H1 (cell line): ENCODE measurements around the gene TJP2. TPM values are rescaled to one million over a fixed set of nuclear protein-coding genes. Genes with fewer than 3 reads are reported as not detected.

Experiments used
- CTCF ChIA-PET: fragments of 300-600 bp; sonication (Branson Sonifier 250); formaldehyde crosslinking; loops from one replicate; lab custom pipeline; 2021; ENCODE audit not compliant: partially characterized antibody; lab: Charles Lee
- POLR2A ChIA-PET: fragments of 300-600 bp; sonication (Branson Sonifier 250); formaldehyde crosslinking; loops from one replicate; lab custom pipeline; 2021; ENCODE audit warnings: inconsistent platforms; ENCODE audit not compliant: partially characterized antibody; lab: Charles Lee
- DNase-seq, 2 experiments: peaks; one replicate each; pipeline versions ENCODE4 v3.0.0 to v3.0.0-alpha.2; 2010 to 2022; ENCODE audit warnings: low spot score in 2 of 2, low read depth in 1 of 2, mixed read lengths in 1 of 2
- FAIRE-seq: peaks from 2 replicates; lab custom pipeline; 2011; peaks lifted over from hg19 to GRCh38; lab: Jason Lieb, UNC
- H2AFZ ChIP-seq: 2 replicates; pipeline ENCODE4 v1.8.1; 2012; ENCODE audit warnings: low read length, inconsistent platforms
- H2AK5ac ChIP-seq: 2 replicates; pipeline ENCODE4 v1.6.1; 2013; ENCODE audit warnings: low read depth, low read length
- H2BK120ac ChIP-seq: replicated peaks from 2 replicates; pipeline ENCODE3; 2013; ENCODE audit warnings: low read depth, low read length, inconsistent platforms
- H2BK12ac ChIP-seq: 2 replicates; pipeline ENCODE4 v1.6.1; 2013; ENCODE audit warnings: low read depth, low read length
- H2BK15ac ChIP-seq: 2 replicates; pipeline ENCODE4 v1.6.1; 2013; ENCODE audit warnings: low read length
- H2BK20ac ChIP-seq: 2 replicates; pipeline ENCODE4 v1.6.1; 2013; ENCODE audit warnings: low read length
- H2BK5ac ChIP-seq: 2 replicates; pipeline ENCODE4 v1.6.1; 2013; ENCODE audit warnings: low read depth, low read length
- H3K14ac ChIP-seq: 2 replicates; pipeline ENCODE4 v1.6.1; 2013; ENCODE audit warnings: inconsistent platforms; ENCODE audit not compliant: insufficient read length
- H3K18ac ChIP-seq: 2 replicates; pipeline ENCODE4 v1.6.1; 2013; ENCODE audit warnings: low read length; ENCODE audit errors: extremely low read depth
- H3K23ac ChIP-seq: 2 replicates; pipeline ENCODE4 v1.6.1; 2013; ENCODE audit warnings: inconsistent platforms; ENCODE audit not compliant: insufficient read length
- H3K23me2 ChIP-seq: 2 replicates; pipeline ENCODE4 v1.6.1; 2013; ENCODE audit warnings: low read depth, low read length
- H3K27ac ChIP-seq: 2 replicates; pipeline ENCODE4 v1.6.1; 2011; ENCODE audit warnings: low read depth, low read length, inconsistent platforms
- H3K27me3 ChIP-seq, 4 experiments: replicated peaks in 1 of 4; 1 replicate in 1 of 4; 2 replicates in 3 of 4; pipeline versions ENCODE4 v1.6.1 to v1.8.1; 2011 to 2013; ENCODE audit warnings: low read length in 3 of 4, mild to moderate bottlenecking in 3 of 4, inconsistent platforms in 2 of 4, mixed read lengths in 2 of 4, moderate library complexity in 1 of 4; ENCODE audit not compliant: control insufficient read depth in 3 of 4, insufficient read depth in 3 of 4; ENCODE audit errors: extremely low read depth in 1 of 4
- H3K36me3 ChIP-seq, 4 experiments: 2 replicates each; pipeline versions ENCODE4 v1.6.1 to v1.8.1; 2011 to 2013; ENCODE audit warnings: mild to moderate bottlenecking in 4 of 4, low read length in 3 of 4, moderate library complexity in 2 of 4, control low read depth in 1 of 4, inconsistent platforms in 1 of 4; ENCODE audit not compliant: insufficient read depth in 4 of 4, control insufficient read depth in 2 of 4
- H3K4ac ChIP-seq: replicated peaks from 2 replicates; pipeline ENCODE3; 2013; ENCODE audit warnings: low read length, low read depth, mixed read lengths, inconsistent platforms; ENCODE audit not compliant: insufficient read length
- H3K4me1 ChIP-seq, 4 experiments: replicated peaks in 1 of 4; 1 replicate in 1 of 4; 2 replicates in 3 of 4; pipeline versions ENCODE4 v1.6.1 to v1.8.1; 2011 to 2013; ENCODE audit warnings: low read length in 3 of 4, inconsistent platforms in 2 of 4, mixed read lengths in 1 of 4; ENCODE audit not compliant: insufficient read depth in 4 of 4, control insufficient read depth in 3 of 4
- H3K4me2 ChIP-seq, 2 experiments: 2 replicates each; pipeline versions ENCODE4 v1.6.1 to v1.8.1; 2011 to 2013; ENCODE audit warnings: low read depth in 2 of 2, low read length in 2 of 2, control low read depth in 1 of 2, inconsistent platforms in 1 of 2, mild to moderate bottlenecking in 1 of 2; ENCODE audit not compliant: insufficient read depth in 1 of 2
- H3K4me3 ChIP-seq, 4 experiments: fragments of 200-600, 300-600 bp in 1 of 4; sonication (generic), shearing (Covaris generic), sonication (Bioruptor Twin) in 1 of 4; 2 replicates each; pipeline versions ENCODE4 v1.5.1 to v1.8.1; 2011 to 2016; ENCODE audit warnings: low read length in 4 of 4, low read depth in 3 of 4, control low read depth in 2 of 4, inconsistent platforms in 2 of 4, mild to moderate bottlenecking in 2 of 4, mixed read lengths in 1 of 4, moderate library complexity in 1 of 4; ENCODE audit not compliant: insufficient read depth in 2 of 4; ENCODE audit errors: extremely low read depth in 1 of 4
- H3K56ac ChIP-seq: replicated peaks from 2 replicates; pipeline ENCODE3; 2013; ENCODE audit warnings: low read depth, mild to moderate bottlenecking, mixed read lengths, low read length, inconsistent platforms; ENCODE audit not compliant: insufficient read length
- H3K79me1 ChIP-seq: 2 replicates; pipeline ENCODE4 v1.6.1; 2013; ENCODE audit warnings: low read depth, low read length, control low read depth
- H3K79me2 ChIP-seq, 2 experiments: 2 replicates each; pipeline versions ENCODE4 v1.6.1 to v1.8.1; 2012 to 2013; ENCODE audit warnings: low read length in 2 of 2, mild to moderate bottlenecking in 2 of 2, inconsistent platforms in 1 of 2; ENCODE audit not compliant: insufficient read depth in 2 of 2, control insufficient read depth in 1 of 2
- H3K9ac ChIP-seq, 4 experiments: replicated peaks in 1 of 4; 1 replicate in 1 of 4; 2 replicates in 3 of 4; pipeline versions ENCODE4 v1.6.1 to v1.8.1; 2011 to 2013; ENCODE audit warnings: low read depth in 3 of 4, low read length in 3 of 4, control low read depth in 2 of 4, mild to moderate bottlenecking in 2 of 4, moderate library complexity in 2 of 4, inconsistent platforms in 1 of 4; ENCODE audit errors: extremely low read depth in 1 of 4
- H3K9me3 ChIP-seq, 2 experiments: 2 replicates each; pipeline versions ENCODE4 v1.6.1 to v1.8.1; 2012 to 2013; ENCODE audit warnings: mild to moderate bottlenecking in 2 of 2, moderate library complexity in 2 of 2, control low read depth in 1 of 2, inconsistent platforms in 1 of 2, low read depth in 1 of 2, low read length in 1 of 2, mixed read lengths in 1 of 2; ENCODE audit not compliant: insufficient read depth in 2 of 2
- H4K20me1 ChIP-seq, 2 experiments: replicated peaks in 1 of 2; 2 replicates each; pipeline versions ENCODE3 to v1.8.1; 2011 to 2013; ENCODE audit warnings: inconsistent platforms in 2 of 2, low read length in 2 of 2, mild to moderate bottlenecking in 1 of 2; ENCODE audit not compliant: insufficient read depth in 2 of 2, control insufficient read depth in 1 of 2
- H4K5ac ChIP-seq: 2 replicates; pipeline ENCODE4 v1.6.1; 2013; ENCODE audit warnings: low read length, low read depth, mixed read lengths, inconsistent platforms; ENCODE audit not compliant: insufficient read length
- H4K8ac ChIP-seq: 2 replicates; pipeline ENCODE4 v1.8.0; 2013; ENCODE audit warnings: mild to moderate bottlenecking, moderate library complexity, low read length, inconsistent platforms; ENCODE audit not compliant: insufficient read depth; ENCODE audit errors: extremely low read depth
- H4K91ac ChIP-seq: replicated peaks from 2 replicates; pipeline ENCODE3; 2013; ENCODE audit warnings: low read length, mixed read lengths, inconsistent platforms; ENCODE audit not compliant: insufficient read length
- EP300 ChIP-seq, 2 experiments: IDR thresholded peaks; 1 replicate in 1 of 2; 2 replicates in 1 of 2; pipeline ENCODE4 v1.6.1; 2011 to 2012; ENCODE audit warnings: low read depth in 2 of 2, low read length in 2 of 2, mild to moderate bottlenecking in 2 of 2, borderline replicate concordance in 1 of 2, inconsistent platforms in 1 of 2, moderate library complexity in 1 of 2
- MAX ChIP-seq: IDR thresholded peaks from 2 replicates; pipeline ENCODE4 v1.6.1; 2012; ENCODE audit warnings: inconsistent platforms
- RAD21 ChIP-seq, 2 experiments: IDR thresholded peaks in 1 of 2; conservative IDR thresholded peaks in 1 of 2; 2 replicates each; pipeline ENCODE4 v1.6.1; 2011; ENCODE audit warnings: low read depth in 2 of 2, low read length in 2 of 2, improper control_type of control experiment in 1 of 2, inconsistent platforms in 1 of 2, mild to moderate bottlenecking in 1 of 2, moderate library complexity in 1 of 2
- SP2 ChIP-seq: IDR thresholded peaks from 2 replicates; pipeline ENCODE4 v1.6.1; 2012; ENCODE audit warnings: mild to moderate bottlenecking, low read length, inconsistent platforms
- SUZ12 ChIP-seq: fragments of 200-600 bp; sonication (generic); IDR thresholded peaks from 2 replicates; pipeline ENCODE4 v1.6.1; 2012; ENCODE audit warnings: mild to moderate bottlenecking, inconsistent platforms, low read length, moderate library complexity, mixed read lengths
- TAF7 ChIP-seq: optimal IDR thresholded peaks from 2 replicates; pipeline ENCODE3; 2011; ENCODE audit warnings: low read depth, mild to moderate bottlenecking, inconsistent platforms, low read length, moderate library complexity, borderline replicate concordance
- ZNF274 ChIP-seq: IDR thresholded peaks from 2 replicates; pipeline ENCODE4 v1.7.0; 2012; ENCODE audit warnings: low read length, borderline replicate concordance; ENCODE audit errors: extremely low read depth
- WGBS, 2 experiments: shearing (Covaris generic) in 1 of 2; methylation state at CpG; one replicate each; pipeline versions ENCODE4 v1.1.6 to v1.1.7; 2013 to 2015; ENCODE audit warnings: low lambda C conversion rate in 2 of 2, mixed read lengths in 2 of 2, inconsistent platforms in 1 of 2, low coverage in 1 of 2, missing lambda C conversion rate in 1 of 2; ENCODE audit not compliant: insufficient replicate concordance in 2 of 2, insufficient coverage in 1 of 2, insufficient read length in 1 of 2; ENCODE audit errors: extremely low coverage in 1 of 2, missing lambda C conversion rate in 1 of 2; 5-methylcytosine and 5-hydroxymethylcytosine counted together
- long read RNA-seq, 2 experiments: library from RNA in 1 of 2; library from capped mRNA in 1 of 2; stranded (forward); transcript quantifications; one replicate each; pipeline ENCODE4 v2.0.0, GENCODE V29; 2021; ENCODE audit warnings: inconsistent platforms in 1 of 2
- polyA minus RNA-seq, 3 experiments: library from RNA; depleted of rRNA, polyadenylated mRNA; stranded (reverse); fragments of >200 nt; gene quantifications; 1 replicate in 2 of 3; 2 replicates in 1 of 3; pipeline ENCODE4 v1.2.3, GENCODE V29; 2011
- polyA plus RNA-seq, 7 experiments: library from polyadenylated mRNA; depleted of rRNA in 3 of 7; stranded (reverse) in 5 of 7; unstranded in 2 of 7; fragments of >200 nt in 5 of 7; fragments of 200-250 nt in 2 of 7; gene quantifications; 1 replicate in 5 of 7; 2 replicates in 1 of 7; 4 replicates in 1 of 7; pipeline versions ENCODE4 v1.2.1 to v1.2.3, GENCODE V29; 2011 to 2013; ENCODE audit warnings: missing spikeins in 2 of 7, mixed read lengths in 2 of 7
- total RNA-seq: library from RNA; stranded (reverse); fragmentation: NEBNext Ultra II Directional; extraction: Animal tissue kit (Norgen Biotek cat#: 25700); gene quantifications from 2 replicates; pipeline ENCODE4 v1.2.1, GENCODE V29; 2021

Gene TJP2
- 135 and 137 TPM in 2 replicates for total RNA-seq
- 51.7 and 54.9 TPM in 2 replicates for polyA plus RNA-seq (2011; rRNA removed)
- 84.5 TPM for polyA plus RNA-seq (2011; cell fraction: cytosol; rRNA removed)
- 133 TPM for polyA plus RNA-seq (2011; cell fraction: nucleus; rRNA removed)
- polyA plus RNA-seq (2012, experiment 1 of 2) = 82.5 to 111 TPM (median 102 TPM) in 4 replicates
- polyA plus RNA-seq (2012, experiment 2 of 2) = 16.4 TPM
- 72.8 TPM for polyA plus RNA-seq (2013, experiment 1 of 2)
- polyA plus RNA-seq (2013, experiment 2 of 2) = 64.4 TPM
- 71.4 and 91.3 TPM in 2 replicates for polyA minus RNA-seq (2011; rRNA and poly(A)+ RNA removed)
- 118 TPM for polyA minus RNA-seq (2011; cell fraction: cytosol; rRNA and poly(A)+ RNA removed)
- polyA minus RNA-seq (2011; cell fraction: nucleus; rRNA and poly(A)+ RNA removed) = 97.5 TPM
- long read RNA-seq, experiment 1, partial matches to known transcripts = 65 of 73 reads
- long read RNA-seq, experiment 1, other reads (novel, unspliced or antisense) = 8 of 73 reads
- long read RNA-seq, experiment 2, partial matches to known transcripts = 22 of 24 reads
- long read RNA-seq, experiment 2, other reads (novel, unspliced or antisense) = 2 of 24 reads

GRCh38 chr9:69173891-69174615 lies at the start of gene TJP2:
TSS of gene TJP2 (plus strand) at chr9:69174277. CDS start at chr9:69174373, 96 bp downstream.
- no peak within 1 kb of the TSS for H4K91ac ChIP-seq
- FAIRE-seq (no peak), DNase-seq (peak in 1 of 2 experiments; percentile 83)
- WGBS, 2 experiments = 2% methylated on average over 52 of the region's 93 CpGs; no CpG with 5 or more reads in 1 of the 2 experiments
- H3K4ac ChIP-seq = no peak within 1 kb of the TSS
- peak within 1 kb of the TSS; percentile 70 to 92 for H3K4me2 ChIP-seq
- peaks cover 0 to 64% of the 10 kb centered on the region in 2 experiments; a peak in 3 of 4 replicates for H3K79me2 ChIP-seq
- H2AK5ac ChIP-seq = no peak within 1 kb of the TSS
- peaks cover 0 to 7% (median 3%) of the 10 kb centered on the region in 4 experiments; a peak in 3 of 7 replicates for H3K27me3 ChIP-seq
- H3K9me3 ChIP-seq = no peaks in the 10 kb centered on the region
- H3K4me3 ChIP-seq = peak within 1 kb of the TSS; percentile 26 to 64 (median 50)
- H2BK15ac ChIP-seq = no peak within 1 kb of the TSS
- H3K56ac ChIP-seq = no peak within 1 kb of the TSS
- H3K27ac ChIP-seq = no peak within 1 kb of the TSS
- H2BK120ac ChIP-seq = no peak within 1 kb of the TSS
- peak within 1 kb of the TSS; percentile 45; the same call in 1 of the 2 replicates for H4K8ac ChIP-seq
- H3K14ac ChIP-seq = no peak within 1 kb of the TSS
- peak within 1 kb of the TSS; percentile 12 to 38 (median 22); a peak in 5 of 7 replicates for H3K9ac ChIP-seq
- peaks cover 10 to 19% of the 10 kb centered on the region in 2 experiments for H4K20me1 ChIP-seq
- no peak within 1 kb of the TSS for H2BK5ac ChIP-seq
- H3K23me2 ChIP-seq = peaks cover 10% of the 10 kb centered on the region
- CTCF ChIA-PET = interaction anchor here (0.7 to 2.9 kb wide), 4 partner anchors 12 to 21 kb away, joined by 3 to 12 read pairs (median 4); no protein-coding TSS in a partner anchor
- H2BK20ac ChIP-seq = no peak within 1 kb of the TSS
- no peaks in the 10 kb centered on the region for H3K36me3 ChIP-seq
- no peak within 1 kb of the TSS for H4K5ac ChIP-seq
- peaks cover 3% of the 10 kb centered on the region; the same call in 1 of the 2 replicates for H3K79me1 ChIP-seq
- no peak within 1 kb of the TSS for H3K23ac ChIP-seq
- peaks cover 6 to 17% (median 15%) of the 10 kb centered on the region in 4 experiments; a peak in 6 of 7 replicates for H3K4me1 ChIP-seq
- POLR2A ChIA-PET = interaction anchor here (0.6 to 2.0 kb wide), 13 partner anchors 9 to 119 kb away, joined by 3 to 12 read pairs (median 4); no protein-coding TSS in a partner anchor
- H2BK12ac ChIP-seq = no peak within 1 kb of the TSS
- no peak within 1 kb of the TSS for H2AFZ ChIP-seq
- peak within 1 kb of the TSS; percentile 7; the same call in 1 of the 2 replicates for H3K18ac ChIP-seq
- TF ChIP-seq EP300 (IDR thresholded peaks at IDR 0.05; ENCODE audit: borderline replicate concordance in 1 of 2, low read depth in 2 of 2, low read length in 2 of 2) (no peak), TAF7 (no peak), MAX (peak; percentile 35; the same call in 1 of the 2 replicates), SP2 (no peak), ZNF274 (no peak), SUZ12 (no peak), RAD21 (IDR thresholded peaks at IDR 0.05 in 1 of 2, conservative IDR thresholded peaks at IDR 0.05 in 1 of 2; ENCODE audit: low read depth in 2 of 2, low read length in 2 of 2) (no peak)
